Sigmoid colon (tissue), 4 donors: ENCODE measurements around the gene RCSD1.

Experiments used
- CTCF ChIP-seq, 4 experiments: fragments of 450-650 bp in 3 of 4; fragments of 200-600 bp in 1 of 4; IDR thresholded peaks; one replicate each; pipeline ENCODE4 v1.5.1; 2016 to 2019; ENCODE audit warnings: antibody characterized with exemption in 4 of 4, mild to moderate bottlenecking in 3 of 4, moderate library complexity in 2 of 4
- EP300 ChIP-seq, 4 donors: sonication (generic); formaldehyde crosslinking; IDR thresholded peaks; one replicate each; pipeline ENCODE4 v1.6.1; 2017; ENCODE audit warnings: antibody characterized with exemption in 4 of 4
- POLR2A ChIP-seq, 2 donors: fragments of 450-650 bp; IDR thresholded peaks; one replicate each; pipeline ENCODE4 v1.6.1; 2016; ENCODE audit warnings: antibody characterized with exemption in 2 of 2, mild to moderate bottlenecking in 2 of 2, moderate library complexity in 2 of 2
- POLR2AphosphoS5 ChIP-seq, 4 donors: sonication (generic); formaldehyde crosslinking; IDR thresholded peaks; one replicate each; pipeline ENCODE4 v1.6.1; 2017; ENCODE audit warnings: antibody characterized with exemption in 4 of 4

GRCh38 chr1:167693425-167694045 is 63.5 kb downstream of the RCSD1 start:
- no peak for TF ChIP-seq CTCF (IDR thresholded peaks at IDR 0.05)
- no peak for TF ChIP-seq POLR2A (IDR thresholded peaks at IDR 0.05)
- TF ChIP-seq EP300 (IDR thresholded peaks at IDR 0.05) = no peak
- no peak for TF ChIP-seq POLR2AphosphoS5 (IDR thresholded peaks at IDR 0.05)
